B cell (primary cell): ENCODE measurements around the gene WDR4. TPM values are rescaled to one million over a fixed set of nuclear protein-coding genes. Genes with fewer than 3 reads are reported as not detected.

Experiments used
- ATAC-seq: fragments of 200-7000 bp; cut with Tn5 transposase; one replicate; pipeline ENCODE4 v1.10.0; 2021; ENCODE audit warnings: low read depth, mild to moderate bottlenecking, moderate number of reproducible peaks, moderate library complexity
- CTCF ChIA-PET: fragments of 350-600 bp; sonication (Branson Sonifier 250); formaldehyde crosslinking; loops from one replicate; lab custom pipeline; 2021; ENCODE audit warnings: antibody characterized with exemption, inconsistent platforms; lab: Charles Lee
- POLR2A ChIA-PET: fragments of 350-600 bp; sonication (Branson Sonifier 250); formaldehyde crosslinking; loops from one replicate; lab custom pipeline; 2021; ENCODE audit warnings: antibody characterized with exemption; lab: Charles Lee
- DNase-seq: peaks from one replicate; pipeline ENCODE4 v3.0.0; 2013
- H2AFZ ChIP-seq: 2 replicates; pipeline ENCODE4 v1.6.1; 2012; ENCODE audit warnings: mild to moderate bottlenecking, low read depth, low read length; ENCODE audit not compliant: insufficient read depth, poor library complexity, severe bottlenecking
- H3K27ac ChIP-seq, 2 donors: 1 replicate in 1 of 2; 2 replicates in 1 of 2; pipeline ENCODE4 v1.5.1; 2012 to 2013; ENCODE audit warnings: low read length in 2 of 2, mild to moderate bottlenecking in 2 of 2, moderate library complexity in 1 of 2
- H3K27me3 ChIP-seq, 4 experiments: fragments of 200-600 bp in 1 of 4; sonication (generic) in 1 of 4; replicated peaks in 1 of 4; 1 replicate in 2 of 4; 2 replicates in 2 of 4; pipeline versions ENCODE4 v1.6.1 to v1.7.0; 2013 to 2016; ENCODE audit warnings: low read length in 3 of 4, mild to moderate bottlenecking in 2 of 4, mixed read lengths in 1 of 4, moderate library complexity in 1 of 4; ENCODE audit not compliant: insufficient read depth in 4 of 4, control insufficient read depth in 3 of 4; ENCODE audit errors: control extremely low read depth in 1 of 4
- H3K36me3 ChIP-seq, 2 experiments: replicated peaks in 1 of 2; 1 replicate in 1 of 2; 2 replicates in 1 of 2; pipeline versions ENCODE4 v1.6.1 to v1.7.1; 2013; ENCODE audit warnings: low read length in 1 of 2; ENCODE audit not compliant: insufficient read depth in 2 of 2, control insufficient read depth in 1 of 2; ENCODE audit errors: control extremely low read depth in 1 of 2, extremely low read depth in 1 of 2
- H3K4me1 ChIP-seq, 2 donors: fragments of 200-600 bp in 1 of 2; sonication (generic) in 1 of 2; 1 replicate in 1 of 2; 2 replicates in 1 of 2; pipeline versions ENCODE4 v1.5.1 to v1.6.1; 2013 to 2017; ENCODE audit warnings: low read length in 2 of 2; ENCODE audit not compliant: control insufficient read depth in 2 of 2, insufficient read depth in 2 of 2
- H3K4me2 ChIP-seq: replicated peaks from 2 replicates; pipeline ENCODE3; 2012; ENCODE audit warnings: mild to moderate bottlenecking, low read depth, low read length; ENCODE audit not compliant: poor library complexity, severe bottlenecking
- H3K4me3 ChIP-seq, 5 experiments: fragments of 200-600 bp in 1 of 5; sonication (generic) in 1 of 5; 1 replicate in 3 of 5; 2 replicates in 2 of 5; pipeline versions ENCODE4 v1.5.1 to v1.7.0; 2011 to 2016; ENCODE audit warnings: low read length in 4 of 5, mild to moderate bottlenecking in 4 of 5, low read depth in 2 of 5, control low read depth in 1 of 5, moderate library complexity in 1 of 5; ENCODE audit not compliant: insufficient read depth in 1 of 5; ENCODE audit errors: control extremely low read depth in 1 of 5, extremely low read depth in 1 of 5
- H3K79me2 ChIP-seq: fragments of 200-600 bp; sonication (generic); one replicate; pipeline ENCODE4 v1.6.0; 2016; ENCODE audit warnings: low read length; ENCODE audit not compliant: control insufficient read depth, insufficient read depth
- H3K9ac ChIP-seq: fragments of 200-600 bp; sonication (generic); 2 replicates; pipeline ENCODE4 v1.6.1; 2017; ENCODE audit warnings: mild to moderate bottlenecking, low read length, moderate library complexity
- H3K9me3 ChIP-seq, 3 donors: one replicate each; pipeline versions ENCODE4 v1.6.1 to v1.7.1; 2013; ENCODE audit warnings: low read length in 2 of 3; ENCODE audit not compliant: control insufficient read depth in 2 of 3, insufficient read depth in 1 of 3; ENCODE audit errors: control extremely low read depth in 1 of 3
- H4K20me1 ChIP-seq: 2 replicates; pipeline ENCODE4 v1.6.0; 2012; ENCODE audit warnings: mild to moderate bottlenecking, low read length; ENCODE audit not compliant: insufficient read depth, control insufficient read depth, poor library complexity, severe bottlenecking
- H3K27ac Mint-ChIP-seq: one replicate; pipeline ENCODE4 v1.8.0; 2021; ENCODE audit warnings: mixed read lengths
- H3K27me3 Mint-ChIP-seq: one replicate; pipeline ENCODE4 v1.8.0; 2021; ENCODE audit warnings: mixed read lengths
- H3K4me1 Mint-ChIP-seq: one replicate; pipeline ENCODE4 v1.8.0; 2021; ENCODE audit warnings: mixed read lengths
- H3K4me3 Mint-ChIP-seq: one replicate; pipeline ENCODE4 v1.8.0; 2021; ENCODE audit warnings: mixed read lengths
- H3K9me3 Mint-ChIP-seq: one replicate; pipeline ENCODE4 v1.8.0; 2022; ENCODE audit warnings: mixed read lengths; ENCODE audit not compliant: insufficient read depth
- CTCF ChIP-seq: fragments of 200-600 bp; IDR thresholded peaks from one replicate; pipeline ENCODE4 v1.8.0; 2022; ENCODE audit warnings: antibody characterized with exemption, mild to moderate bottlenecking
- EZH2 ChIP-seq: IDR thresholded peaks from 2 replicates; pipeline ENCODE4 v1.6.1; 2012; ENCODE audit warnings: borderline replicate concordance, low read depth, mild to moderate bottlenecking, moderate library complexity, low read length; ENCODE audit not compliant: insufficient read depth, poor library complexity, severe bottlenecking
- WGBS: methylation state at CpG from one replicate; pipeline ENCODE4 v1.1.5; 2013; ENCODE audit warnings: missing lambda C conversion rate; ENCODE audit not compliant: insufficient coverage; 5-methylcytosine and 5-hydroxymethylcytosine counted together
- intact Hi-C: fragments of 100-400 bp; cut with micrococcal nuclease; formaldehyde crosslinking; loops from one replicate; pipeline ENCODE4 v1.10.0; 2022
- polyA plus RNA-seq: library from polyadenylated mRNA; depleted of rRNA; stranded (reverse); fragments of >200 nt; gene quantifications from 2 replicates; pipeline ENCODE4 v1.2.3, GENCODE V29; 2012
- total RNA-seq, 2 donors: library from RNA; stranded (reverse); fragments of 120-200 nt in 1 of 2; gene quantifications; 1 replicate in 1 of 2; 2 replicates in 1 of 2; pipeline versions ENCODE4 v1.2.3 to v1.2.4, GENCODE V29; 2013 to 2022

The WDR4 gene
- total and polyA plus RNA-seq, 2 donors (not counting 1 experiment from before 2014, with no cell fraction given): 17.7 to 40.1 TPM

GRCh38 chr21:42861311-42861847, 18.0 kb downstream of the WDR4 start:
- H3K79me2 ChIP-seq: peaks cover 52% of the 10 kb centered on the region
- 98% methylated on average over 8 of the region's 10 CpGs for WGBS
- H3K36me3 ChIP-seq: peaks cover 2 to 56% of the 10 kb centered on the region in 2 experiments

GRCh38 chr21:42860345-42860744, 19.0 kb downstream of the WDR4 start:
- H2AFZ ChIP-seq: no peak overlapping the region
- H3K9ac ChIP-seq: no peak overlapping the region
- DNase-seq (no peak), ATAC-seq (no peak)
- no peak overlapping the region for H3K4me3 Mint-ChIP-seq
- POLR2A ChIA-PET: no interaction called here
- H3K27me3 Mint-ChIP-seq: no peaks in the 10 kb centered on the region
- peaks cover 2 to 66% of the 10 kb centered on the region in 2 experiments for H3K36me3 ChIP-seq
- intact Hi-C loops: no loop called here
- no peak overlapping the region for H3K27ac ChIP-seq
- no peaks in the 10 kb centered on the region for H3K9me3 ChIP-seq
- no peaks in the 10 kb centered on the region for H3K4me1 Mint-ChIP-seq
- peaks cover 42% of the 10 kb centered on the region for H3K79me2 ChIP-seq
- no peak overlapping the region for H3K4me2 ChIP-seq
- H3K27ac Mint-ChIP-seq: no peak overlapping the region
- H3K4me3 ChIP-seq: no peak overlapping the region
- no peaks in the 10 kb centered on the region for H3K4me1 ChIP-seq
- H3K27me3 ChIP-seq: no peaks in the 10 kb centered on the region
- 90% methylated on average over 13 of the region's 17 CpGs for WGBS
- CTCF ChIA-PET: no interaction called here
- TF ChIP-seq CTCF (no peak), EZH2 (no peak)
- H3K9me3 Mint-ChIP-seq: no peaks in the 10 kb centered on the region
- H4K20me1 ChIP-seq: peaks cover 34% of the 10 kb centered on the region

More at GRCh38 chr21:42861311-42861847, 18.0 kb downstream of the WDR4 start:
- no peaks in the 10 kb centered on the region for H3K4me1 ChIP-seq
- no peak overlapping the region for H3K4me3 ChIP-seq
- peaks cover 44% of the 10 kb centered on the region for H4K20me1 ChIP-seq
- no peaks in the 10 kb centered on the region for H3K9me3 ChIP-seq
- ATAC-seq: no peak
- POLR2A ChIA-PET: no interaction called here
- CTCF ChIA-PET: no interaction called here
- H3K27me3 Mint-ChIP-seq: no peaks in the 10 kb centered on the region
- intact Hi-C loops: no loop called here
- H2AFZ ChIP-seq: no peak overlapping the region
- peaks cover 2% of the 10 kb centered on the region for H3K4me1 Mint-ChIP-seq
- H3K9ac ChIP-seq: no peak overlapping the region
- no peaks in the 10 kb centered on the region for H3K27me3 ChIP-seq
- H3K9me3 Mint-ChIP-seq: no peaks in the 10 kb centered on the region
- no peak overlapping the region for H3K27ac Mint-ChIP-seq
- H3K27ac ChIP-seq: no peak overlapping the region
- no peak for DNase-seq
- H3K4me3 Mint-ChIP-seq: no peak overlapping the region
- no peak overlapping the region for H3K4me2 ChIP-seq
- TF ChIP-seq EZH2 (no peak), CTCF (no peak)
